ENCODE data around the gene ADAMTS7.

ADAMTS7 gene

GRCh38 chr15:78717956-78718656 lies 93.2 kb downstream of the ADAMTS7 start:
- no peak for DNase-seq

DNA sequence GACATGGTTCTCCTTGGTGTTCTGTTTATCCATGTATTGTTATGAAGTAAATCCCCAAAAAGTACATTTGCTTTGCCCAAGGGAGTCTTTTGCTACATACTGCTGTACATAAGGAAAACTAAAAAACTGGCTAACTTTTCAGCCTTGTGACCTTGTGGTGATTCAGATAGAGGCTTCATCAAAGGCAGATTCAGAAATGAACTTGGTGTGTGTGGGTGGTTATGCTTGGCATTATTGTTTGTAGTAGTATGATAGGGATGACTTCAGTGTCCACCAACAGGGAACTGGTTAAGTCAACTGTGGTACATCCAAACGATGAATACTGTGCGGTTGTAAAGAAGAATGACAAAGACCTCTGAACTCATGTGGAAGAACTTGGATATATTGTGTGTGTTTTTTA lies 94.6 kb downstream of the ADAMTS7 start:
- DNase-seq, result no peak

- no peak for DNase-seq
Observed at GRCh38 chr15:78715930-78716329, 95.3 kb downstream of the ADAMTS7 start.

DNA sequence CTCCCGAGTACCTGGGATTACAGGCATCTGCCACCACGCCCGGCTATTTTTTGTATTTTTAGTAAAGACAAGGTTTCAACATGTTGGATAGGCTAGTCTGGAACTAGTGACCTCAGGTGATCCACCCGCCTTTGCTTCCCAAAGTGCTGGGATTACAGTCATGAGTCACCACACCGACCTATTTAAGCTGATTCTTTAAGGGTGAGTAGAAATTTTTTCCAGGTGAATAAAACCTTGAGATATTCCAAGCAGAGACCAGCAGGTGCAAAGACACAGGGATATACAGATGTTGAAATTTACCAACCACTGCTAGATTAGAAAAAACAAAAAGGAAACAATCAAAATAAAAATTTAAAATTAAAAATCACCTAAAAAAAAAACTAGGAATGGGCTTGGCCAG lies 95.8 kb downstream of the ADAMTS7 start:
- no peak for DNase-seq

DNA sequence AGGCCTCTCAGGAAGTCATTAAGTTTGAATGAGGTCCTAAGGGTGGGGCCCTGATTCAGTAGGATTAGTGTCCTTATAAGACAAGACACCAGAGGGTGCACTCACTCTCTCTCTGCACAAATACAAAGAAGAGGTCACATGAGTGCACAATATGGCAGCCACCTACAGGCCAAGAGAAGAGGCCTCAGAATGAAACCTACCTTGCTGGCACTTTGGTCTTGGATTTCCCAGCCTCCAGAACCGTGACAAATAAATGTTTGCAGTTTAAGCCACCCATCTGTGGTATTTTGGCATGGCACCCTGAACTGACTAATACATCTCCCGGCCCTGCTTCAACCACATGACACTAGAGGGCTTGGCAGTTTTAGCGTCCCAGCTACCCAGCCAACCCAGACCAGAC lies 96.4 kb downstream of the ADAMTS7 start:
- peak in 1 of 2 experiments; percentile 10 for DNase-seq

GRCh38 chr15:78712797-78713515 lies 98.3 kb downstream of the ADAMTS7 start:
- DNase-seq, result no peak

DNA sequence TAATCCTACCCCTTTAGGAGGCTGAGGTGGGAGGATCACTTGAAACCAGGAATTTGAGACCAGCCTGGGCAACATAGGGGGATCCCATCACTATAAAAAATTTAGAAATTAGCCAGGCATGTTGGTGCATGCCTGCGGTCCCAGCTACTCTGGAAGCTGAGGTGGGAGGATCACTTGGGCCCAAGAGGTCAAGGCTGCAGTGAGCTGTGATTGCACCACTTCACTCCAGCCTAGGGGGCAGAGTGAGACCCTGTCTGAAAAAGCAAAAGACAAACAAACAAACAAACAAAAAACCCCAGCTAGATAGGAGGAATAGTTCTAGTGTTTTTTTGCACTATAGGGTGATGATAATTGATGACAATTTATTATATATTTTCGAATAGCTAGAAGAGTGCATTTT lies 99.6 kb downstream of the ADAMTS7 start:
- no peak for DNase-seq

DNA sequence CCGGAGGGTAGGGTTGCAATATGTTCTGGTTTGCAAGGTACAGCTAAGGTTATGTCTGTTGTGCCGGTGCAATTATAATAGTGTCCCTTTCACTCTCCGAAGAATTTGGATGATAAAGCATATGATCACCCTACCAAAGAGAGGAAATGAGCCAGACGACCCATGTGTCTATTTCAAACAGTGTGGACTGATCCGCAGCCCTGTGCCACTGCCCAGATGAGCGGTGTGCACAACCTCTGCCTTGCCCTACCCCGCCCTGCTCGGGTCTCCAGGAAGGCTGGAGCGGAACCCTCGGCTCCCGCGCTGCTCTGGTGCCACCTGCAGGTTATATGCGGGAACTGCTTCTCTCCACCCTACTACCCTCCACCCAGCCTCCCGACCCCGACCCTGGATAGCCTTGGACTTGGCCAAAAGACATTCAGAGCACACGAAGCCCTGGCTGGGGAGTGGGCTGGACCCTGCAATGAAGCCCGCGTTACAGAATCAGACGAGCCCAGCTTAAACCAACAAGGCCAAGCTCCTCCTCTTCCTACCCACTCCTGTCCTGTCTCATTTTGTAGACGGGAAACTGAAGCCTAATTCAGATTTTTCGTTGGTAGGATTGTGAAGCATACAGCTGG lies 101.9 kb downstream of the ADAMTS7 start:
- DNase-seq, result peak; percentile 22 to 70
